Measurements from ENCODE around the gene DOCK9.
A peak's percentile ranks its signal among the peaks of the same experiment; 100 is the strongest.
"Not testable (repeated sequence)": the region's sequence is repeated elsewhere in the genome, so short reads cannot be mapped to it uniquely, and the experiment has no call there.

Gene DOCK9

GRCh38 chr13:98897706-98898105, 80.2 kb downstream of the DOCK9 start:
- no peak for DNase-seq
- in situ Hi-C loops (cut with MboI; ENCODE audit: low pct_unique_long_range_greater_than_20kb, low sequenced_read_pairs): no loop called here

GRCh38 chr13:98896868-98897144, 81.1 kb downstream of the DOCK9 start:
- no peak for DNase-seq
- in situ Hi-C loops (cut with MboI; ENCODE audit: low pct_unique_long_range_greater_than_20kb, low sequenced_read_pairs): no loop called here

- no peak for DNase-seq
- in situ Hi-C loops (cut with MboI; ENCODE audit: low pct_unique_long_range_greater_than_20kb, low sequenced_read_pairs): no loop called here
Observed at GRCh38 chr13:98896083-98896867, 81.6 kb downstream of the DOCK9 start.

- in situ Hi-C loops (cut with MboI; ENCODE audit: low pct_unique_long_range_greater_than_20kb, low sequenced_read_pairs); DNase-seq: not testable (repeated sequence)
Observed at GRCh38 chr13:98894814-98895213, 83.0 kb downstream of the DOCK9 start.

GRCh38 chr13:98893371-98893770, 84.5 kb downstream of the DOCK9 start:
- in situ Hi-C loops (cut with MboI; ENCODE audit: low pct_unique_long_range_greater_than_20kb, low sequenced_read_pairs): no loop called here
- no peak for DNase-seq

GRCh38 chr13:98892821-98893220, 85.0 kb downstream of the DOCK9 start:
- in situ Hi-C loops (cut with MboI; ENCODE audit: low pct_unique_long_range_greater_than_20kb, low sequenced_read_pairs): no loop called here
- DNase-seq: peak; percentile 93

GRCh38 chr13:98892077-98892476, 85.8 kb downstream of the DOCK9 start:
- in situ Hi-C loops (cut with MboI; ENCODE audit: low pct_unique_long_range_greater_than_20kb, low sequenced_read_pairs): no loop called here
- peak; percentile 8 for DNase-seq

- no peak for DNase-seq
- in situ Hi-C loops (cut with MboI; ENCODE audit: low pct_unique_long_range_greater_than_20kb, low sequenced_read_pairs): no loop called here
Observed at GRCh38 chr13:98890925-98891324, 86.9 kb downstream of the DOCK9 start.

GRCh38 chr13:98890186-98890585, 87.7 kb downstream of the DOCK9 start:
- no peak for DNase-seq
- in situ Hi-C loops (cut with MboI; ENCODE audit: low pct_unique_long_range_greater_than_20kb, low sequenced_read_pairs): no loop called here

- in situ Hi-C loops (cut with MboI; ENCODE audit: low pct_unique_long_range_greater_than_20kb, low sequenced_read_pairs): no loop called here
- DNase-seq: no peak
Observed at GRCh38 chr13:98889419-98890085, 88.3 kb downstream of the DOCK9 start.

GRCh38 chr13:98888890-98889279, 89.0 kb downstream of the DOCK9 start:
- DNase-seq: no peak
- in situ Hi-C loops (cut with MboI; ENCODE audit: low pct_unique_long_range_greater_than_20kb, low sequenced_read_pairs): no loop called here

- no peak for DNase-seq
- in situ Hi-C loops (cut with MboI; ENCODE audit: low pct_unique_long_range_greater_than_20kb, low sequenced_read_pairs): no loop called here
Observed at GRCh38 chr13:98888222-98888889, 89.5 kb downstream of the DOCK9 start.

- DNase-seq: no peak
- in situ Hi-C loops (cut with MboI; ENCODE audit: low pct_unique_long_range_greater_than_20kb, low sequenced_read_pairs): no loop called here
Observed at GRCh38 chr13:98886587-98887230, 91.2 kb downstream of the DOCK9 start.

GRCh38 chr13:98885600-98885999, 92.3 kb downstream of the DOCK9 start:
- in situ Hi-C loops (cut with MboI; ENCODE audit: low pct_unique_long_range_greater_than_20kb, low sequenced_read_pairs): no loop called here
- DNase-seq: no peak

GRCh38 chr13:98883998-98884397, 93.9 kb downstream of the DOCK9 start:
- no peak for DNase-seq

GRCh38 chr13:98881390-98881789, 96.5 kb downstream of the DOCK9 start:
- in situ Hi-C loops (cut with MboI; ENCODE audit: low pct_unique_long_range_greater_than_20kb, low sequenced_read_pairs): no loop called here
- no peak for DNase-seq

More at GRCh38 chr13:98883998-98884397, 93.9 kb downstream of the DOCK9 start:
- in situ Hi-C loops (cut with MboI; ENCODE audit: low pct_unique_long_range_greater_than_20kb, low sequenced_read_pairs): no loop called here

GRCh38 chr13:98880677-98881076, 97.2 kb downstream of the DOCK9 start:
- in situ Hi-C loops (cut with MboI; ENCODE audit: low pct_unique_long_range_greater_than_20kb, low sequenced_read_pairs): no loop called here
- no peak for DNase-seq

- in situ Hi-C loops (cut with MboI; ENCODE audit: low pct_unique_long_range_greater_than_20kb, low sequenced_read_pairs): no loop called here
- DNase-seq: no peak
Observed at GRCh38 chr13:98879957-98880356, 97.9 kb downstream of the DOCK9 start.

- no peak for DNase-seq
- in situ Hi-C loops (cut with MboI; ENCODE audit: low pct_unique_long_range_greater_than_20kb, low sequenced_read_pairs): no loop called here
Observed at GRCh38 chr13:98879127-98879520, 98.7 kb downstream of the DOCK9 start.

All from KBM-7 (cell line).